ENCODE results near the gene ZNF24. TPM values are rescaled to one million over a fixed set of nuclear protein-coding genes. Genes with fewer than 3 reads are reported as not detected.
A peak's percentile ranks its signal among the peaks of the same experiment; 100 is the strongest.

The ZNF24 gene
- polyA plus RNA-seq, 3 donors = 12.9 to 64.4 (median 54.3) TPM

DNA sequence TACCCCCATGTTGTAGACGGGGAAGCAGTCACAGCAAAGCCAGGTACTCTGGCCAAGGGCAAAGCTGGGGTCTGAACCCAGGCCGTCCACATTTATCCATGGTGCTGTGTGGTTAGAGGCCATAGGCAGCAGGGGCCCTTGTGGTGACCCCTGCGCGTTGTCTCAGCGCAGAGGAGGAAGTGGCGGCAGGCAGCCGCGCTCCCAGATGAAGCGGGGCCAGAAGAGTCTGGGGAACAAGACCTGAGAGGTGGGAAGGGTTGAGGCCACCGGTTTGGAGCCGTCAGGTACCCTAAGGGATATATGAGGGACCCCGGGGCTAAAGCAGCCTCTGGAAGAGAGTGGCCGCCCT, 32.1 kb upstream of the ZNF24 start:
- peak overlapping the region; percentile 84 to 87 for H3K4me3 Mint-ChIP-seq
- WGBS (ENCODE audit: insufficient coverage) = 0% methylated on average over 12 of the region's 13 CpGs

GRCh38 chr18:35374708-35375107, 30.5 kb upstream of the ZNF24 start:
- Mint-ChIP-seq H3K9me3 (no peaks in the 10 kb centered on the region), H3K27ac (no peak overlapping the region), H3K4me3 (no peak overlapping the region), H3K27me3 (ENCODE audit: low read depth in 3 of 3) (peaks cover 3 to 5% (median 4%) of the 10 kb centered on the region in 3 donors), H3K36me3 (peaks cover 0 to 3% of the 10 kb centered on the region in 2 donors), H3K4me1 (peaks cover 17% of the 10 kb centered on the region)
- no CpG with 5 or more reads among the region's 4 CpGs for WGBS (ENCODE audit: insufficient coverage)
- H3K4me3 ChIP-seq (replicated peaks in 1 of 3; ENCODE audit: low read depth in 2 of 3, low read length in 3 of 3) = no peak overlapping the region
- DNase-seq = no peak
- no peaks in the 10 kb centered on the region for H3K27me3 ChIP-seq (ENCODE audit: control insufficient read depth in 2 of 2, insufficient read depth in 2 of 2, low read length in 2 of 2)
- TF ChIP-seq CTCF (IDR thresholded peaks at IDR 0.05) = no peak
- no peaks in the 10 kb centered on the region for H3K9me3 ChIP-seq (replicated peaks in 1 of 2; ENCODE audit: control insufficient read depth in 1 of 2, insufficient read depth in 1 of 2, low read length in 2 of 2)
- no peak overlapping the region for H3K27ac ChIP-seq (ENCODE audit: low read depth in 1 of 2, low read length in 2 of 2)
- H2AFZ ChIP-seq (ENCODE audit: insufficient read depth, low read depth, low read length, poor library complexity, severe bottlenecking) = no peak overlapping the region
- no peaks in the 10 kb centered on the region for H3K79me2 ChIP-seq (ENCODE audit: insufficient read depth, low read length)
- peaks cover 11 to 16% of the 10 kb centered on the region in 2 donors for H3K4me1 ChIP-seq (ENCODE audit: control insufficient read depth in 1 of 2, insufficient read depth in 2 of 2, low read length in 2 of 2)
- H3K4me2 ChIP-seq (replicated peaks; ENCODE audit: extremely low read depth, low read length, poor library complexity, severe bottlenecking) = no peak overlapping the region
- intact Hi-C loops (cut with micrococcal nuclease) = loop anchor here in 1 of 2 donors (10.0 kb wide), 1 partner anchor 130 kb away; the partner anchor contains the start of gene ZNF397
- H4K20me1 ChIP-seq (ENCODE audit: insufficient read depth, low read length) = no peaks in the 10 kb centered on the region
- no peak overlapping the region for H3K9ac ChIP-seq (ENCODE audit: insufficient read depth, low read length, poor library complexity, severe bottlenecking)
- no peaks in the 10 kb centered on the region for H3K36me3 ChIP-seq (replicated peaks in 1 of 2; ENCODE audit: control insufficient read depth in 1 of 2, insufficient read depth in 2 of 2, low read length in 2 of 2)

More for the DNA sequence above, 32.1 kb upstream of the ZNF24 start:
- Histone ChIP-seq H3K79me2 (ENCODE audit: insufficient read depth, low read length) (no peaks in the 10 kb centered on the region), H2AFZ (ENCODE audit: insufficient read depth, low read depth, low read length, poor library complexity, severe bottlenecking) (peak overlapping the region; percentile 98), H3K4me2 (replicated peaks; ENCODE audit: extremely low read depth, low read length, poor library complexity, severe bottlenecking) (peak overlapping the region; percentile 86), H3K9ac (ENCODE audit: insufficient read depth, low read length, poor library complexity, severe bottlenecking) (peak overlapping the region; percentile 82), H3K27ac (ENCODE audit: low read depth in 1 of 2, low read length in 2 of 2) (peak overlapping the region in 1 of 2 donors; percentile 85), H3K27me3 (ENCODE audit: control insufficient read depth in 2 of 2, insufficient read depth in 2 of 2, low read length in 2 of 2) (no peaks in the 10 kb centered on the region), H3K4me3 (replicated peaks in 1 of 3; ENCODE audit: low read depth in 2 of 3, low read length in 3 of 3) (peak overlapping the region; percentile 60 to 88 (median 81)), H3K9me3 (replicated peaks in 1 of 2; ENCODE audit: control insufficient read depth in 1 of 2, insufficient read depth in 1 of 2, low read length in 2 of 2) (no peaks in the 10 kb centered on the region), H4K20me1 (ENCODE audit: insufficient read depth, low read length) (no peaks in the 10 kb centered on the region), H3K36me3 (replicated peaks in 1 of 2; ENCODE audit: control insufficient read depth in 1 of 2, insufficient read depth in 2 of 2, low read length in 2 of 2) (no peaks in the 10 kb centered on the region), H3K4me1 (ENCODE audit: control insufficient read depth in 1 of 2, insufficient read depth in 2 of 2, low read length in 2 of 2) (peaks cover 11 to 16% of the 10 kb centered on the region in 2 donors)
- peak; percentile 54 to 77 (median 68) for DNase-seq
- intact Hi-C loops (cut with micrococcal nuclease) = loop anchor here (2.0 to 10.0 kb wide), 2 partner anchors 32 to 132 kb away; partner anchors contain the start of genes ZNF24 (in 1 of the 2) and ZNF397 (in 1 of the 2)
- H3K4me1 Mint-ChIP-seq = peaks cover 17% of the 10 kb centered on the region
- peaks cover 3 to 5% (median 4%) of the 10 kb centered on the region in 3 donors for H3K27me3 Mint-ChIP-seq (ENCODE audit: low read depth in 3 of 3)
- TF ChIP-seq CTCF (IDR thresholded peaks at IDR 0.05) = no peak
- H3K27ac Mint-ChIP-seq = peak overlapping the region; percentile 65 to 90 (median 80)
- peaks cover 0 to 2% (median 0%) of the 10 kb centered on the region in 7 donors for H3K9me3 Mint-ChIP-seq
- peaks cover 0 to 3% of the 10 kb centered on the region in 2 donors for H3K36me3 Mint-ChIP-seq
